Caki2 (cell line): Measurements from ENCODE around the gene FAM193A. TPM values are rescaled to one million over a fixed set of nuclear protein-coding genes. Genes with fewer than 3 reads are reported as not detected.
A peak's percentile ranks its signal among the peaks of the same experiment; 100 is the strongest.
"Not testable (repeated sequence)": the region's sequence is repeated elsewhere in the genome, so short reads cannot be mapped to it uniquely, and the experiment has no call there.

ENCODE experiments used
- DNase-seq: peaks from one replicate; pipeline ENCODE4 v3.0.0-alpha.2; 2015; ENCODE audit warnings: low read depth
- in situ Hi-C: cut with HindIII; loops from 2 replicates; pipeline ENCODE4 v1.10.0; 2016; ENCODE audit warnings: low sequenced_read_pairs, low pct_unique_long_range_greater_than_20kb, mixed read lengths
- total RNA-seq: library from RNA; depleted of rRNA; stranded (reverse); fragments of >200 nt; shearing (Covaris generic); gene quantifications from 2 replicates; pipeline ENCODE4 v1.2.3, GENCODE V29; 2014; ENCODE audit warnings: low replicate concordance

The FAM193A gene
- total RNA-seq, 1 experiment from 2014 or later = 5.0 TPM

DNA sequence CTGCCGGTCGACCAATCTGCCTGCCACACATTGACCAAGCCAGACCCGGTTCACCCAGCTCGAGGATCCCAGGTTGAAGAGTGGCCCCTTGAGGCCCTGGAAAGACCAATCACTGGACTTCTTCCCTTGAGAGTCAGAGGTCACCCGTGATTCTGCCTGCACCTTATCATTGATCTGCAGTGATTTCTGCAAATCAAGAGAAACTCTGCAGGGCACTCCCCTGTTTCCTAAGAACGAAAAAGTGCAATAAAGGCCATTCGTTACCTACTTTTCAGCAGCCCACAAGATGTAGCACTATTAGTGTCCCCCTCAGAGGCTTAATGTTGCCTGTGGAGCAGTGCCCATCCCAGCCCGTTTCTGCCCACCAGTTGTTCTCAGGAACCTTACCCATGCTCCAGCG, 22.3 kb upstream of the FAM193A start:
- DNase-seq, in situ Hi-C loops: not testable (repeated sequence)

DNA sequence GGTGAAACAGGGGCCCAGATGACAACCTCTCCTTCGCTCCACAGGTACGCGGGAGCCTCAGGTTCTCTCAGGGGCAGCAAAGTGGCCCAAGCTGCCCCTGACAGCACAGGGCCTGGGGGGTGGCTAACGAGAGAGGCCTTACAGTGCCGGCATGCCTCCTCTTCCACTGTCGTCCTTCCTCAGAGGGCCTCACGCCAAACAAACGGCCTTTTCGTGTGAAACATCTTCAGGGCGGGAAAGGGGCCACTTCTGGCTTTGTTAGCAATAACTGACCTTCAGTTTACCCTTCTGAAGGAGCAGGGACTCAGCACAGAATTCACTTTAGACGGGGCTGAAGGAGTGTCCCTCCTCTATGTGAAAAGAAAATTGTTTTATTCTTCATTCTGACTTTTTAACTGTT, 21.5 kb upstream of the FAM193A start:
- DNase-seq, in situ Hi-C loops: not testable (repeated sequence)

DNA sequence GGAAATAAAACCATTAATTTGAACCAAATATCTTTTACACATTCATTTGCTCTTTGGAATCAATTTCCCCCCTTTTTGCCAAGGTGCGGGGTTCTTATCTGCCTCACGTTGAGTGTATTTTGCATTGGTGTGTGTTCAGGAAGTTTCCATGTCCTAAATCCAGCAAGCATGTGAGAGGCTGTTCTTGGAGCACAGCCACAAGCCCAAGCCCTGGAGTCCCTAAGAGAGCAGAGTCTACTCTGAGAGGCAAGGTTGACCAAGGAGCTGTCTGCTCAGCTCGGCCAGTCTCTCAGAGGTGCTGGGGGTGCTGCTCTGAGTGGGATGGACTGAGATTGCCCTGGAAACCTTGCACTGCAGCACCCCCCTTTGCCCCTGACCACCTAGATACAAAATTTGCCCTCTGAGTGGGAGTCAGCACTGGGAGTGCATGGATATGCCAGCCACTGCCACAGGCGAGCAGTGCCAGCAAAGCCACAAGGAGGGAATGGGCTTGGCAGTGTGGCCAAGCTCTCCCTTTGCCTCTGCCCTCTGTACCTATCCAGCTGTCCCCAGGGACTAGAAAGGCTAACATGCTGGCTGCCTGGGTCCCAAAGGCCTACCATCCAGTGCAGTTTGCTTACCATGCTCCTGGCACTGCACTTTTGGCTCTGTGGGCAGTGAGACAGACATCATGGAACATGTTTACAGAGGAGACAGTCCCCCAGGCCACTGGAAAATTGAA, 20.5 kb upstream of the FAM193A start:
- in situ Hi-C loops = no loop called here
- no peak for DNase-seq

DNA sequence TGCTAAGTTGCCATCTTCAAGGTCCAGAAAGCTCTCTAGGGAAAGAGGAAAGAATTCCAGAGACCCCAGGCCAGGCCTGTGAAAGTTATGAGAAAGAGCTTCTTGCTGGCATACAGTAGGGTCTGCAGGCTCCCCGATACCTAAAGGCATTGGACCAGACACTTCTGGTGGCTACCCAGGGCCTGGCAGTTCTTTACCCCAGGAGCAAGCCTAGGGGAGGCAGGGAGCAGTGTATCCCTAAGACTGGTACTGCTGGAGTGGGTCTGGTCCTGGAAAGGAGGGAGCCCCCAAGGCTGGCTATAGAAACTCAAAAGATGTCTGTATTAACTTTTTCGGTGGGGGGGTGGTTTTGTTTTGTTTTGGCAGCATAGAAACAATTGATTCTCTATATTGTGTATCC, 19.8 kb upstream of the FAM193A start:
- no peak for DNase-seq
- in situ Hi-C loops = no loop called here

DNA sequence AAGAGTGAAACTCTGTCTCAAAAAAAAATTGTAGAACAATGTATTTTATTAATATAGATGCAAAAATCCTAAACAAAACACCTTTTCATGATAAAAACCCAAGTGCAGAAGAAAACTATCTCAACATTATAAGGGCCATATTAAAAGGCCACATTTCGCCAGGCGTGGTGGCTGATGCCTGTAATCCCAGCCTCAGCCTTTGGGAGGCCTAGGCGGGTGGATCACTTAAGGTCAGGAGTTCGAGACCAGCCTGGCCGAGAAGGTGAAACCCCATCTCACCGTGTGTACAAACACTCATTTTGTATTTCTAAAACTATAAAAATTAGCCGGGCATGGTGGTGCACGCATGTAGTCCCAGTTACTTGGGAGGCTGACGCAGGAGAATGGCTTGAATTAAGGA, 9.9 kb upstream of the FAM193A start:
- in situ Hi-C loops = no loop called here

DNA sequence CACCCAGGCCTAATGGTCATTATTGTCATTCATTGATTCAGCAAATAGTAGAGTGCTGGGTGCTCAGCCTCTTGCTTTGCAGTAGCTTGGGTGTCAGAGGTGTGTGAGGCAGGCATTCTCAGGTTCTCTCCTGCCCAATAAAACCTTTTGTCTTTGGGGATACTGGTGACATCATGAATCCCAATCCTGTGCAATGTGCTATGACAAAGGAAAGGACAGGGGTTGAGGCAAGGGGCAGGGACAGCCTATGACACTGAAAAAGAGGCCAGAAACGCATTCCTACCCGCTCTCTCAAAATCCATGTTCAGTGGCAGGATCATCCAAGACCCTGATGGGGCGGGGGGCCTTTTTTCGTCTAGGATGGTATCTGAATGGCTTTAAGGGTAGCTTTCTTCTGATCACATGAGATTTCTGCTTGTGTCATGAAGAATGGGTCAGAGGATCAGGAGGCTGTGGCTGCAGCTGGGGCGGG, 1.5 kb upstream of the FAM193A start:
- peak; percentile 10 for DNase-seq
- in situ Hi-C loops = no loop called here

More for the DNA sequence above, 9.9 kb upstream of the FAM193A start:
- DNase-seq = no peak

DNA sequence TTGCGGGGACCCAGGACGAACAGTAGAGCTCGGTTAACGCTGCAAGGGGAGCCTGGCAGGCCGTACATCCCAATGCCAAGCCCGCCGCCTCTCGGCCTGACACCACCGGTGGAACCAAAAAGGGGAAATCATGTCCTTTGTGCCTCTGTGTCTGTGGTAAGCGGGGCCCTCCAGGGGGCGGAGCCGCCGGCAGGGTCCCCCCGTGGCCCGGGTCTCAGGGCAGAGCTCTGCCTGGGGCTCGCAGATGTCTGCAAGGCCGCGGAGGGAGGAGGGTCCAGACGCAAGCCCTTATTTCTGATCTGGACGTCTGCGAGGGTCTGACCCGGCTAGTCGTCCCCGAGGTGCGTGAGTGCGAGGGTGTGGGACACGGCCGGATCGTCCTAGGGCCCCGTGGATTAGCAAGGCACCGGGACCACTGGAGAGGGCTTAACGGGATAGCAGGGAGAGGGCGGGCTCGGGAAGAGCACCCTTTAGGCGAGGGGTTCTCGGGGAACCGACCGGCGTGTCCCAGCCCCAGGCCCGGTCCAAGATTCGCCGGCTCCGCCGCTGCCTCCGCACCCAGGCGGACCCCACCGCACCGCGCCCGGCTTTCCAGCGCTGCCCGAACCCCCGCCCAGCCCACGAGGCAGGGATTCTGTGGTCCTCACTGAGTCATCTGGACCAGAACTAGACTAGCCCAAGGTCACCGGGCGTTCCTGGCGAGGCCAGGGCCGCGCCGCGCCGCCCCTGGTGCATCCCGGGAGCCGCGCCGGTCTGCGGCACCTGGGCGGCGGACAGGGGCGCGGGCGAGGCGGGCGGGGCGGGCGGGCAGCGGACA, 863 bp upstream of the FAM193A start:
- in situ Hi-C loops = no loop called here
- peak; percentile 30 for DNase-seq

DNA sequence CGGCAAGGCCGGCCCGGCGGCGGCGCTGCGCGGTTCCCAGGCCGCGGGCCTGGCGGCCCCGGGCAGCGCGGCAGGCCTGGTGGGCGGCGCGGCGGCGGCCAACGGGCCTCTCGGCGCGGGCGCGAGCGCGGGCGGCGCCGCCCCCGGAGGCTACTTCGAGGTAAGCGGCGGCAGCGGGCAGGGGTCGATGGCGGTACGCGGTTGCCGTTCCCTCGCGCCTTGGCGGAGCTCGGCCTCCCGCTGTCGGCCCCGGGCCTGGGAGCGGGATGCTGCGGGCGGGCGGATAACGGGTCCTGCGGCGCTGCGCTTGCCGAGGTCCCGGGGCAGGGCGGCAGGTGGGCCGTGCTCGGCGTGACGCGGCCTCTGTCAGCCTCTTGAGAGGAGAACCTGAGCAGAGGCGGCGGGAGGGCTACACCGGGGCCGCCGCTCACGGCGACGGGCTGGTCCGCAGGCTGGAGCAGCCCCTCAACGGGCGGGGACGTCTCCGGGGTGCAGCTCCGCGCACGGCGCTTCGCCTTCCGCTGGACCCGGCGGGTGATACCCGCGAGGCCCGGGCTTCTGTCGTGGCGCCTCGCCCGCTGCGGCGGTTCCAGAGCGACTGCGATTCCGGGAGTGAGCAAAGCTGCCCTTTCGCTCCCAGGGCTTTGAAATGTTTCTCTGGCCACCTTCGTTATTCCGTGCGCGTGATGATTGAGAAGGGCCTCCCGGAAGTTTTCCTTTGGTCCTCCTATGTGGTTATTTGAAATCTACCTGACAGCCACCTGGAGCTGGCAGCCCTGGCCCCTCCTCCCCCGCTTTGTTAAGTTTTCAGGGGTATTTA, 774 bp downstream of the FAM193A start:
- peak; percentile 59 for DNase-seq

DNA sequence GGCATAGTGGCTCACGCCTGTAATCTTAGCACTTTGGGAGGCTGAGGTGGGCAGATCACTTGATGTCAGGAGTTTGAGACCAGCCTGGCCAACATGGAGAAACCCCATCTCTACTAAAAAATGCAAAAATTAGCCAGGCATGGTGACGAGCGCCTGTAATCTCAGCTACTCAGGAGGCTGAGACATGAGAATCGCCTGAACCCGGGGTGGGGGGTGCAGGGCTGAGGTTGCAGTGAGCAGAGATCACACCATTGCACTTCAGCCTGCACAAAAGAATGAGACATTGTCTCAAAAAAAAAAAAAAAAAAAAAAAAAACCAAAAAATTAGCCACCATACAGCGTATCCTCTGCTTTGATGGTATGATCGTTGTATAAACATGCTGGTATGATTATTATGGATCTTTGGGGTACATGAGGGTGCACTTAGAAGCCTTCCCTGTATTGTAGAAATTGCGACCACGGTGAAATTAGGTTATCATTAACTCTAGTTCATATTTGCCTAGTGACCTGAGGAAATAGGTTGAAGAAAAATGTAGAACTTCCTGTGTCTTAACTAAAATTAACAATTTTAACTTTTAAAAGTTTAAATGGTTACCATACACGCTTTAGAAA, 7.2 kb downstream of the FAM193A start:
- in situ Hi-C loops = not testable (repeated sequence)

More for the DNA sequence above, 774 bp downstream of the FAM193A start:
- in situ Hi-C loops = no loop called here

DNA sequence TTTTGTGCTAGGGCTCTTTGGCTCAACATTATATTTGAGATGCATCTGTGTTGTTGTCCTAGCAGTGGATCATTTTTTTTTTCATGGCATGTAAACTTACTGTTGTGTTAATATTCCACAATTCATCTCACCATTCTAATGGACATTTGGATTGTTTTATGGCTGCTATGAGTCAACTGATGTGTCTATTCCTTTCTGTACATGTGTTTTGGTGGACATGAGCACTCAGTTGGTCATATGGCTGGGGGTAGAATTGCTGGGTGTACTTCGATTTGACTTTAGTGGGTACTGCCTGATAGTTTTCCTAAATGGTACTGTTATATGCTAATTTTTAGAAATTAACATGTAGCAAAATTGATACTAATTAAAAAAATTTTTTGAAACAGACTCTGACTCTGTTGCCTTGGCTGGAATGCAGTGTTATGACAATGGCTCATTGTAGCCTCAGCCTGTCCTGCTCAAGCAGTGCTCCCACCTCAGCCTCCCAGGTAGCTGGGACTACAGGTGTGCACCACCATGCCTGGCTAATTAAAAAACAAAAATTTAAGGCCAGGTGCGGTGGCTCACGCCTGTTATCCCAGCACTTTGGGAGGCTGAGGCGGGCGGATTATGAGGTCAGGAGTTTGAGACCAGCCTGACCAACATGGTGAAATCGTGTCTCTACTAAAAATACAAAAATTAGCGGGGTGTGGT, 9.0 kb downstream of the FAM193A start:
- in situ Hi-C loops = no loop called here
- no peak for DNase-seq

More for the DNA sequence above, 7.2 kb downstream of the FAM193A start:
- DNase-seq = not testable (repeated sequence)

DNA sequence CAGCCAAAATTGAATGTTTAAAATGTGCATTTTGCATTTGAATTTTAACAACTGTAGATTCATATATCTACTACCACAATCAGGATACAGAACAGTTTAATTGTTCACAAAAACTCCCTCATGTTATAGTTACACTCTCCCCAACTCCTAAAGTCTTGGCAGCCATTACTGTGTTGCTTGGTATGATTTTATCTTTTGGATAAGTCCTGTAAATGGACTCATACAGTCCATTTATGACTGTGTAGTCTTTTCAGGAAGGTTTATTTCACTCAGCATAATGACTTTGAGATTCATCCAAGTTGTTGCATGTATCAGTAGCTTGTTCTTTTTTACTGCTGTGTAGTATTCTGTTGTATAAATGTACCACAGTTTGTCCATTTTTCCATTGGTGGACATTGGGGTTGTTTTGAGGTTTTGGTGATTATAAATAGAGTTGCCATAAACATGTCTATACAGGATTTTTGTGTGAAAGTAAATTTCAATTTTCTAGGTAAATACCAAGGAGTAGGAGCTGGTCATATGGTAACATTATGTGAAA, 9.9 kb downstream of the FAM193A start:
- no peak for DNase-seq
- in situ Hi-C loops = no loop called here

DNA sequence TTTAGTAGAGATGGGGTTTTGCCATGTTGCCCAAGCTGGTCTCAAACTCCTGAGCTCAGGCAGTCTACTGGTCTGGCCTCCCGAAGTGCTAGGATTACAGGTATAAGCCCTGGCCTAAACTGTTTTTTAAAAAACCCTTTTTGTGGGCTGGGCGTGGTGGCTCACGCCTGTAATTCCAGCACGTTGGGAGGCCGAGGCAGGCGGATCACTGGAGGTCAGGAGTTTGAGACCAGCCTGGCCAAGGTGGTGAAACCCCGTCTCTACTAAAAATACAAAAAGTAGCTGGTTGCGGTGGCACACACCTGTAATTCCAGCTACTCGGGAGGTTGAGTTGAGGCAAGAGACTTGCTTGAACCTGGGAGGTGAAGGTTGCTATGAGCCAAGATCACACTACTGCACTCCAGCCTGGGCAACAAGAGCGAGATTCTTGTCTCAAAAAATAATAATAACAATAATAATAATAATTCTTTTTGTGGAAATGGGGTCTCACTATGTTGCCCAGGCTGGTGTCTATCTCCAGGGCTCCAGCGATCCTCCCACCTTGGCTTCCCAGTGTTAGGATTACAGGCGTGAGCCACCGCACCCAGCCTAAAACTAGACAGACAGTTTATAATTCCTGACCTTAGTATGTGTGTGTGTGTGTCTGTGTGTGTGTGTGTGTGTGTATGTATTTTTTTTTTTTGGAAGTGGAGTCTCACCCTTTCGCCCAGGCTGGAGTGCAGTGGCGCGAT, 10.7 kb downstream of the FAM193A start:
- DNase-seq, in situ Hi-C loops: not testable (repeated sequence)

DNA sequence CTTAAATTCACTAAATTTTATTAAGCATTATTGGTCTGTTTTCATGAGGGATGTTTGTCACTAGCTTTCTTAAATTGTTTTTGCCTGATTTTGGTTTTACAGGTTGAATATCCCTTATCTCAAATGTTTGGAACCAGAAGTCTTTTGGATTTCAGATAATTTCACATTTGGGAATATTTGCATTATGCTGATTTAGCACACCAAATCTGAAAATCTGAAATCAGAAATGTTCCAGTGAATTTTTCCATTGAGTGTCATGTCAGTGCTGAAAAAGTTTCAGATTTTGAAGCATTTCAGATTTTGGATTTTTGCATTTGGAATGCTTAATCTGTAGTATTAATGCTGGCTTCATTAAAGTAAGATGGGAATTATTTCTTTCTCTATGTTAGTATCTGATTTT, 14.7 kb downstream of the FAM193A start:
- in situ Hi-C loops = no loop called here
- no peak for DNase-seq

DNA sequence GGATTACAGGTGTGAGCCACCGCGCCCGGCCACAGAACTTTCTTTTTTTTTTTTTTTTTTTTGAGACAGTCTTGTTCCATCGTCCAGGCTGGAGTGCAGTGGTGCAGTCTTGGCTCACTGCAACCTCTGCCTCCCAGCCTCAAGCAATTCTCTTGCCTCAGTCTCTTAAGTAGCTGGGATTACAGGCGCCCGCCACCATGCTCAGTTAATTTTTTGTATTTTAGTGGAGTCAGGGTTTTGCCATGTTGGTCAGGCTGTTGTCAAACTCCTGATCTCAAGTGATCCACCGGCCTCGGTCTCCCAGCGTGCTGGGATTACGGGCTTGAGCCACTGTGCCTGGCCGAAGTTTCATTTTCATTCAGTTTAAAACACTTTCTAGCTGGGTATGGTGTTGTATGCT, 16.4 kb downstream of the FAM193A start:
- in situ Hi-C loops = no loop called here
- DNase-seq = no peak

DNA sequence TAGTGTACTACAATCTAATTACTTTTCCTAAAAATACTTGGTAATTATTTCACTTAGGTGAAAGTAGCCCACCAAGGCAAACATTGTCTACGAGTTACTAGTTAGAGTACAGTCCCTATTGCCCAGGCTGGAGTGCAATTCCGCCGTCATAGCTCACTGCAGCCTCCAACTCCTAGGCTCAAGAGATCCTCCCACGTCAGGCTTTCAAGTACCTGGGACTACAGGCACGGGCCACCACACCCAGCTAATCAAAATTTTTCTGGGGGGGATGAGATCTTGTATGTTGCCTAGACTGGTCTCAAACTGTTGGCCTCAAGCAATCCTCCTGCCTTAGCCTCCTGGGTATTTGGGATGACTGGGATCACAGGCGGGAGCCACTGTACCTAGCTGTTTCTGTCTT, 21.9 kb downstream of the FAM193A start:
- no peak for DNase-seq
- in situ Hi-C loops = no loop called here

DNA sequence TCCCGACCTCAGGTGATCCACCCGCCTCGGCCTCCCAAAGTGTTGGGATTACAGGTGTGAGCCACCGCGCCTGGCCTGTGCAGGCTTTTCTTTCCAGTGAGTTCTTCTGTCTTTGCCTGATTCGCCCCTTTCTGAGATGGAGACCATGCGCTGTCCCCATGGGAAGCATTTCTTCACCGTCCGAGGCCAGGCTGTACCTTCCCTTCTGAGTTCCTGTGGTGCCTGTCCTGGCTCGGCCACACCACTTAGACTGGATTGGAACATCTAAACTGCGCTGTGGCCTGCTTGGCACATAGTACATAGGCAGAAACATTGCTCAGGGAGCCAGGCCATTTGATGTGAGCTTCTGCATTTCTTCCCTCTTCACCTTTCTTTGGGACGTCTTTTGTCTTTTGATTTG, 23.7 kb downstream of the FAM193A start:
- no peak for DNase-seq
- in situ Hi-C loops = no loop called here

DNA sequence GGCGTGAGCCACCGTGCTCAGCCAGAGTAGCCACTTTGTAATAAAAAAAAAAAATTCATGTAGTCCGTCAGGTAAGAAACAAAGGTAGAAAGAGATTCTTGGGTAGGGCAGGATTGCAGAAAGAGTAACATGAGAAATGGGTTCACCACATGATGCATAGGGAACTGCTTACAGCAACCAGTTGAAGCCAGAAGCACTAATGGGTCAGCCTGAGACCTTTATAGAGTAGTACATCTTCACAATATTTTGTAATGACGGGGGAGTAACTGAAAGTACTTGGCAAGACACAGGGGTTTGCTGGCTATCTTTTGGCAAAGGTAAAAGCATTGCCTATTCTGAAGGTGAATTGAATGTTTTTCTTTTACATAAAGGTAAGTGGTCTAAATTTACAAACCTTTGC, 29.1 kb downstream of the FAM193A start:
- in situ Hi-C loops = no loop called here
- no peak for DNase-seq
